Measurements from ENCODE around the gene KIF22.
"Not testable (repeated sequence)": the region's sequence is repeated elsewhere in the genome, so short reads cannot be mapped to it uniquely, and the experiment has no call there.

The KIF22 gene

GRCh38 chr16:29790949-29791844, 646 bp downstream of the KIF22 start:
- DNase-seq: peak in 5 of 42 donors; percentile 5 to 39 (median 17)

GRCh38 chr16:29791845-29792807, 1.6 kb downstream of the KIF22 start:
- intact Hi-C loops (cut with DNase I): no loop called here
- no peak for DNase-seq

More at GRCh38 chr16:29790949-29791844, 646 bp downstream of the KIF22 start:
- intact Hi-C loops (cut with DNase I): no loop called here

DNA sequence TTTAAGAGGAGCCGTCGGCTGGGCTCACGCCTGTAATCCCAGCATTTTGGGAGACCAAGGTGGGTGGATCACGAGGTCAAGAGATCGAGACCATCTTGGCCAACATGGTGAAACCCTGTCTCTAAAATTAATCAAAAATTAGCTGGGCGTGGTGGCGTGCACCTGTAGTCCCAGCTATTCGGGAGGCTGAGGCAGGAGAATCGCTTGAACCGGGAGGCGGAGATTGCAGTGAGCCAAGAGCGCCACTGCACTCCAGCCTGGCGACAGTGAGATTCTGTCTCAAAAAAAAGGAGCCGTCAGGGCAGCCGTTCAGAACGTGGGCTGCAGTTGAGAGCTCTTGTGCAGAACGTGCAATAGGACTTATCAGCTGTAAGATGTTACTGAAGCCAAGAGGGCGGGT, 2.6 kb downstream of the KIF22 start:
- DNase-seq; intact Hi-C loops (cut with DNase I): not testable (repeated sequence)

DNA sequence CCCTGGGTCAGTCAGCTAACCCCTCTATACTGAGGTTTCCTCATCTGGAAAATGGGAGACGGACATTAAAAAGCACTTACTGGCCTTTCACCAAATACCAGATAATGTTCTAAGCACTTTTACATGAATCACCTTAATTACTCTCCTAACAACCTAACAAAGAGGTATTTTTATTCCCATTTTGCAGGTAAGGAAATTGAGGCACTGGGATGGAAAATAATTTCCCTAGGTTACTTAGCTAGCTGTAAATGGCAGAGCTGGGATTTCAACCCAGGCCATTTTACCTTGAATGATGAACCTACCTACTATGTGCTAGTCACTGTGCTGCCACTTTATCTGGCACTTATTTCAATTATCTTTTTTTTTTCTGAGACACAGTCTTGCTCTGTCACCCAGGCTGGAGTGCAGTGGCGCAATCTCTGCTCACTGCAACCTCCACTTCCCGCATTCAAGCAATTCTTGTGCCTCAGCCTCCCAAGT, 3.7 kb downstream of the KIF22 start:
- DNase-seq: no peak
- intact Hi-C loops (cut with DNase I): no loop called here

GRCh38 chr16:29802416-29802935, 11.9 kb downstream of the KIF22 start:
- no peak for DNase-seq
- intact Hi-C loops (cut with DNase I): no loop called here

DNA sequence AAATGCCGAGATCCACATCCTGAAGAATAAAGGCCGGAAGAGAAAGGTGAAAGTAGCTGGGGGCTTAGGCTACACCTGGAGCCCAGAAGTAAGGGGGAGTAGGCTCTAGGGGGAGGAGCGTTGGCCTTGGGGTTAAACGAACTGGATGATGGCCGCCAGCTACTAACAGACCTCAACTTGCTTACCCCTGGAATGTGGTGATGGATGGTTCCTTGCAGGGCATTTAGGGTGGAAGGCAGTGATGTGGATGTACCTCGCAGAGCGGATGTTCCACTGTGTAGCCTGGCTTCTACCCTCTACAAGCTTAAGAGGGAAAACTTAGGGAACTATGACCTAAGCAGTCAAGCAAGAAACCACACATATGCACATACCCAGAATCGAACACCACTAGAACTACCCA, 13.5 kb downstream of the KIF22 start:
- intact Hi-C loops (cut with DNase I): no loop called here

DNA sequence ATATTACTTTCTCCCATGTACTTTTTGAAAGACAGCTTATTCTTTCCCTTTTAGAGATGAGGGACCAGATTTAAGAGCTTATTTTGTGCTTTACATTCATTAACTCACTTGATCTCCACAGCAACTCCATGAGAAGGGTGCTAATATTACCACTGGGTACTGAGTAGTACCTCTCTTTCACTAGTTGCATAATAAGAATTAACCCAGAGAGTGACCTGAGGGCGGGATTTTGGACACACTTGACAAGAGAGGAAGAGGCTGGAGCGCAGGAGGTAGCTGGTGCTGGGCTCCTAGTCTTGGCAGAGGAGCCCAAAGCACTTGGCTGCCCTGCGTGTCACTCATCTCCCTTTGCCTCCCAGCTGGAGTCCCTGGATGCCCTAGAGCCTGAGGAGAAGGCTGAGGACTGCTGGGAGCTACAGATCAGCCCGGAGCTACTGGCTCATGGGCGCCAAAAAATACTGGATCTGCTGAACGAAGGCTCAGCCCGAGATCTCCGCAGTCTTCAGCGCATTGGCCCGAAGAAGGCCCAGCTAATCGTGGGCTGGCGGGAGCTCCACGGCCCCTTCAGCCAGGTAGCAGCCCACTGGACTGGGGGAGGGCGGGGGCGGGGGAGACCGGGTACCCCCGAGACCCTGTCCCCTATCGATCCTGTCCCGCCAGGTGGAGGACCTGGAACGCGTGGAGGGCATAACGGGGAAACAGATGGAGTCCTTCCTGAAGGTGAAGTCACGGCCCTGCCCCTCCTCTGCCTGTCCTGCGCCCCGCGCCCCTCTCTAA, 14.1 kb downstream of the KIF22 start:
- DNase-seq: peak in 16 of 42 donors; percentile 27 to 59 (median 46)
- intact Hi-C loops (cut with DNase I): no loop called here

More for the DNA sequence above, 13.5 kb downstream of the KIF22 start:
- DNase-seq: no peak

DNA sequence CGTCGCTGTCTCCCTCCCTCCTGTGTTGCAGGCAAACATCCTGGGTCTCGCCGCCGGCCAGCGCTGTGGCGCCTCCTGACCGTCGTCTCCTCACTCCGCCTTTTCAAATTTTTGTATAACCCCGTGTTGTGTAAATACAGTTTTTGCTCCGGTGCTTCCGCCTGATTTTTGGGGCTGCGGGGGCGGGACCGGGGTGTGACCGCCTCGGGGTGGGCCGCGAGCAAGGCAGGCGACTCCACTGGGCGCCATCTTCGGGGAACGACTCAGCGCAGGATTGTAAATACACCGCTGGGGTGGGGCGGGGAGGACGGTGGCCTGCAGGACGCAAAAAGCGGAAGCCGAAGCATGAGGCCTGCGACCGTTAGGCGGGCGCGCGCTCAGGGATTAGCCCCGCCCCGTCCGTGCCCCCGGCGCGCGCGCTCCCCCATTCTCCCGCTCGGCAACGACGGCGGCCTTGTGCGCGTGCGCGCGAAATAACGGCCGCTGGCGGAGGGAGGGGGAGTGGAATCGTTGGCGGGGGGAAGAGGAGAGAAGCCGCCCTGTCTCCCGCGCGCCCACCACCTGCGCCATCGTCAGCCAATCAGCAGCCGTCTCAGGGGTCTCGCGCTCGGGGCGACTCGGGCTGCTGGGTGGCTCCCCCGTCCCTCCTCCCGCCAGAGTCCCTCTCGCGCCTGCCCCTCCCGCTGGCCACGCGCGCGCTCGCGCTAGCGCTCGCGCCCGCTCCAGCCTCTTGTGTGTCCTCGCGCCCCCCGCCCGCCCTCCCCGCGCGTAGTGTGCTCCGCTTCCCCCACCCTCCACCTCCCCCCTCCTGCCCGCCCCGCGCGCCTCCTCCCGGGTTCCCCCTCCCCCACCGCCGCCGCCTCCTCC, 14.9 kb downstream of the KIF22 start:
- DNase-seq: peak; percentile 95 to 99 (median 98)
- intact Hi-C loops (cut with DNase I): no loop called here

DNA sequence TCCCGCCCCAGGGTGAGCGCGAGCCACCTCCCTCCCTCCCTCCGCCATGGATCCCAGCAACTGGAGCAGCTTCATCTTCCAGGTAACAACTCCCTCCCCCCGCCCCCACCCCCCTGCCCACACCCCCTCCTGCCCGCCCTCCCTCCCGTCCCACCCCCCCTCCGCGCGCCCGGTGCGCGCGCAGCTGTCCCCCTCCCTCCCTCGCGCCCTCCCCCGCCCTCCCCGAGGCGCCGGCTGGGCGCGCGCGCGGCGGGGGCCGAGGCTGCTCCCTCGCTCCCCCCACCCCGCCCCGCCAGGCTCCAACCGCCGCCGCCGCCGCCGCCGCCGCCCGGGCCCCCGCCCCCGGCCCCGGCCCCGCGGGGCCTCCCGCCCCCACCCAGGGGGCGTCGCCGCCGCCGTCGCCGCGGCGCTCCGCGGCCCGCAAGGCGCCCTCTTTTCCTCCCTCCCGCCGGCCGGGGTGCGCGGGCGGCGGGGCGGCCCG, 15.6 kb downstream of the KIF22 start, which contains the start of gene MAZ:
TSS of gene MAZ (plus strand) at position 431 of the 481 bp plus-strand sequence. CDS start 173 bp downstream, outside the sequence.
- intact Hi-C loops (cut with DNase I): no loop called here
- DNase-seq: peak in 29 of 42 donors; percentile 58 to 86 (median 72)

- peak in 17 of 42 donors; percentile 12 to 71 (median 48) for DNase-seq
- intact Hi-C loops (cut with DNase I): no loop called here
Measured at GRCh38 chr16:29806641-29807425, 16.3 kb downstream of the KIF22 start.

DNA sequence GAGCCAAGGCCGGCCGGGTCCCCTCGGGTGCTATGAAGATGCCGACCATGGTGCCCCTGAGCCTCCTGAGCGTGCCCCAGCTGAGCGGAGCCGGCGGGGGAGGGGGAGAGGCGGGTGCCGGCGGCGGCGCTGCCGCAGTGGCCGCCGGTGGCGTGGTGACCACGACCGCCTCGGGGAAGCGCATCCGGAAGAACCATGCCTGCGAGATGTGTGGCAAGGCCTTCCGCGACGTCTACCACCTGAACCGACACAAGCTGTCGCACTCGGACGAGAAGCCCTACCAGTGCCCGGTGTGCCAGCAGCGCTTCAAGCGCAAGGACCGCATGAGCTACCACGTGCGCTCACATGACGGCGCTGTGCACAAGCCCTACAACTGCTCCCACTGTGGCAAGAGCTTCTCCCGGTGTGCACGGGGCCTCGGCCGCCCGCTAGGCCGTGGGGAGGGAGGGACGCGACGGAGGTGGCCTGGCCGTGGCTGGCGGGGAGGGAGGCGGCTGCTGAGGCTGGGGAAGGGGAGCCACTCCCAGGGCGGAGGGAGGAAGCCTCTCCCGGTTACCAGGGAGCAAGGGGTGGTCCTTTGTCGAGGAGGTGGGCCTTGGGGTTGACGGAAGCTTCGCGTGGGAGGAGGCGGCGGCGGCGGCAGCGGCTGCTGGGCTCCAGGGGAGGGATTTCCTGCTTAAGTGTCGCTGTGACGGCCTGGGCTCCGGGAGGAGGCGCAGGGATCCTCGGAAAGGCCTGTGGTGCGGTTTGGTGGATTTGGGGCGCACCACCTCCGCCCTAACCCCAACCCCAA, 17.1 kb downstream of the KIF22 start:
- DNase-seq: peak; percentile 74 to 94 (median 89)
- intact Hi-C loops (cut with DNase I): no loop called here

DNA sequence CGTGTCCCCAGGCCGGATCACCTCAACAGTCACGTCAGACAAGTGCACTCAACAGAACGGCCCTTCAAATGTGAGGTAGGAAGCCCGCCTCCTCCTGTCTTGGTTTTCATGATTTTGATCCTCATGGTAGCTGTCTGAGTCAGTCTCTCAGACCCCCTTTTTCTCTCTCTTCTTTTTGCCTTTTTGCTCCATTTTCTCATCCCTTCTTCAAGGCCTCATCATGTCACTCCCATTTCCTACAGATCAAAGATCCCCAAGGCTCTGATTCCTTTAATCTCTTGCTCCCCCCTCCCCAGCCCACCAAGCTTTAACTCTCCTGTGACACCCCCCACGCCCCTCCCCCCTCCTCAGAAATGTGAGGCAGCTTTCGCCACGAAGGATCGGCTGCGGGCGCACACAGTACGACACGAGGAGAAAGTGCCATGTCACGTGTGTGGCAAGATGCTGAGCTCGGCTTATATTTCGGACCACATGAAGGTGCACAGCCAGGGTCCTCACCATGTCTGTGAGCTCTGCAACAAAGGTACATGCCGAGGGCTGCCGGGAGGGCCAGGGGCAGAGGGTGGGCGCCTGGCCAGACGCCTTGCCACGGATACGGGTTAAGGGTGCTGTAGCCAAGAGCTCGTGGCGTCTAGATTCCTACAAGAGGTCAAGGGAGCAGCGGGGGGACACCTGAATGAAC, 17.8 kb downstream of the KIF22 start:
- peak in 2 of 42 donors; percentile 19 to 21 for DNase-seq
- intact Hi-C loops (cut with DNase I): no loop called here

DNA sequence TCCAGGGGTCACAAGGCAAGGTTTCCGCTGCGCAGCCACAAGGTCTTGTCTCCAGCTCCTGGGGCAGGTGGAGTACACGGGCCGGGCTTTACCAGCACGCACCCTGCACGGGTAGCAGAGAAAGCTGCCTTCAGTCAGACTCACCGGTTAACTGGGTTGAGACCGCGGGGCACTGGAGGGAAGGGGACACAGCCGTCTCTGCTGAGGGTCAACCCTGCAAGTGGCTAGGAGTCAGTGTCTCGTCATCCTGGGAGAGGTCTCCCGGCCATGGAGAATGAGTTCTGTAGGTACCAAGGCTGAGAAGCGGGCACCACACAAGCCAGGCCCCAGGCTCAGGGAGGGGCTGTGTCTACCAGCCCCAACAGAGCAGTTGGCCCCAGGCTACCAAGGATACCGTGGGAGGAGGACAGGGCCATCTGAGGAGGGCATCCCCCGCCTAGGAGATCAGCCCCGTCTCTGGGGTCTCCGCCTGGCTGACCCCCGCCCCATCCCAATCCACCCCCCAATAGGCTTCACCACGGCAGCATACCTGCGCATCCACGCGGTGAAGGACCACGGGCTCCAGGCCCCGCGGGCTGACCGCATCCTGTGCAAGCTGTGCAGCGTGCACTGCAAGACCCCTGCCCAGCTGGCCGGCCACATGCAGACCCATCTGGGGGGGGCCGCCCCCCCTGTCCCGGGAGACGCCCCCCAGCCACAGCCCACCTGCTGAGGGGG, 18.6 kb downstream of the KIF22 start:
- intact Hi-C loops (cut with DNase I): no loop called here
- DNase-seq: peak in 1 of 42 donors; percentile 31
